AG04450 (cell line): ENCODE results near the gene SH3TC1. TPM values are rescaled to one million over a fixed set of nuclear protein-coding genes. Genes with fewer than 3 reads are reported as not detected.
A peak's percentile ranks its signal among the peaks of the same experiment; 100 is the strongest.

Source experiments
- CTCF ChIA-PET: fragments of 300-600, 350-600 bp; formaldehyde crosslinking; extraction: SDS; loops from one replicate; lab custom pipeline; 2022; ENCODE audit warnings: antibody characterized with exemption, inconsistent platforms; lab: Charles Lee
- POLR2A ChIA-PET: fragments of 350-600 bp; formaldehyde crosslinking; extraction: SDS; loops from one replicate; lab custom pipeline; 2021; ENCODE audit warnings: antibody characterized with exemption, inconsistent platforms; lab: Yijun Ruan, JAX
- DNase-seq: peaks from one replicate; pipeline ENCODE4 v3.0.0-alpha.2; 2011; ENCODE audit warnings: low read depth, low spot score
- H3K27ac ChIP-seq: one replicate; pipeline ENCODE4 v1.5.1; 2012; ENCODE audit warnings: low read depth, low read length, control low read depth
- H3K27me3 ChIP-seq: one replicate; pipeline ENCODE4 v1.6.0; 2012; ENCODE audit warnings: low read length; ENCODE audit not compliant: control insufficient read depth, insufficient read depth
- H3K4me3 ChIP-seq: 2 replicates; pipeline ENCODE4 v1.5.1; 2011; ENCODE audit warnings: mild to moderate bottlenecking, low read depth, low read length, control low read depth
- H3K9me3 ChIP-seq: 2 replicates; pipeline ENCODE4 v1.5.1; 2012; ENCODE audit warnings: low read length; ENCODE audit not compliant: control insufficient read depth, insufficient read depth
- CTCF ChIP-seq: IDR thresholded peaks from 2 replicates; pipeline ENCODE4 v1.5.1; 2011; ENCODE audit warnings: low read depth, low read length, control low read depth, inconsistent platforms
- polyA plus RNA-seq: library from polyadenylated mRNA; depleted of rRNA; stranded (reverse); fragments of >200 nt; gene quantifications from 2 replicates; pipeline ENCODE4 v1.2.3, GENCODE V29; 2011

Gene SH3TC1
- polyA plus RNA-seq, 1 experiment: 0.98 TPM

DNA sequence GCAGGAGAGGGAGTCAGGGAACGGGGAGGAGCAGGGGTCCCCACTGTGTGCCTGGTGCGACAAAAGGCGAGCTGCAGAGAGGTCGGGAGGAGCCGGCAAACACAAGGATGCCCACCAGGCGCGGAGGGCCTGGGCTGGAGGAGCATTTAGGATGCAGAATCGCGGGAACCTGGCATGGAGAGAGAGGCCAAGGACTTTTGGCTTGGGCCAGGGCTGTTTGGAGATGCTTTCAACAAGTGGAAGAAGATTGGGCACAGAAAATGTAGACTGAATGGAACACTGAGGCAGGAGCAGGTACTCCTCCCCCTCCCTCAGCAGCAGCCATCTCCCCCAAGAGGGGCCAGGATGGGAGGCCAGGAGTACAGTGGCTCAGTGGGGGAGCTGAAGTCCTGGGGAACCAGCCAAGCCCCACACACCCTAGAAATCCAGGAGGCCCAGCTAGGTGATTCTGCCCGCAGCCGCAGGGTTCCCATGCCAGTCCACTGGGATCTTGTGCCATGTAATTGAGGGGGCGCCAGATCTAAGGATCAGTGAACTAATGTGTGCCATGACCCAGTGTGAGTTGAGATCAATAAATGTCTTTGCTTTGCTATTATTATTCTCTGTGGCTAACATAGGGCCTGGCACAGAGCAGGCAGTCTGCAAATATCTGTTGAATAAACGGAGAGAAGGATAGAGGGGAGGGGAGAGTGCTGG is 39.4 kb upstream of the SH3TC1 start:
- ChIA-PET CTCF (interaction anchor here (2.2 kb wide), 1 partner anchor 17 kb away, joined by 8 read pairs; no protein-coding TSS in a partner anchor), POLR2A (no interaction called here)
- DNase-seq: no peak
- Histone ChIP-seq H3K27me3 (peaks cover 46% of the 10 kb centered on the region), H3K9me3 (peaks cover 4% of the 10 kb centered on the region; the same call in 1 of the 2 replicates), H3K27ac (no peak overlapping the region), H3K4me3 (peak overlapping the region; percentile 95)
- no peak for TF ChIP-seq CTCF

GRCh38 chr4:8160233-8160560 is 38.9 kb upstream of the SH3TC1 start:
- H3K27me3 ChIP-seq: peaks cover 49% of the 10 kb centered on the region
- H3K27ac ChIP-seq: no peak overlapping the region
- no peak for DNase-seq
- peaks cover 4% of the 10 kb centered on the region; the same call in 1 of the 2 replicates for H3K9me3 ChIP-seq
- ChIA-PET CTCF (interaction anchor here (2.2 kb wide), 1 partner anchor 16 kb away, joined by 8 read pairs; no protein-coding TSS in a partner anchor), POLR2A (no interaction called here)
- no peak for TF ChIP-seq CTCF
- no peak overlapping the region for H3K4me3 ChIP-seq

GRCh38 chr4:8160572-8160971 is 38.5 kb upstream of the SH3TC1 start:
- Histone ChIP-seq H3K27ac (no peak overlapping the region), H3K4me3 (no peak overlapping the region), H3K27me3 (peaks cover 50% of the 10 kb centered on the region), H3K9me3 (peaks cover 4% of the 10 kb centered on the region; the same call in 1 of the 2 replicates)
- no peak for DNase-seq
- ChIA-PET CTCF (no interaction called here), POLR2A (no interaction called here)
- TF ChIP-seq CTCF: no peak

DNA sequence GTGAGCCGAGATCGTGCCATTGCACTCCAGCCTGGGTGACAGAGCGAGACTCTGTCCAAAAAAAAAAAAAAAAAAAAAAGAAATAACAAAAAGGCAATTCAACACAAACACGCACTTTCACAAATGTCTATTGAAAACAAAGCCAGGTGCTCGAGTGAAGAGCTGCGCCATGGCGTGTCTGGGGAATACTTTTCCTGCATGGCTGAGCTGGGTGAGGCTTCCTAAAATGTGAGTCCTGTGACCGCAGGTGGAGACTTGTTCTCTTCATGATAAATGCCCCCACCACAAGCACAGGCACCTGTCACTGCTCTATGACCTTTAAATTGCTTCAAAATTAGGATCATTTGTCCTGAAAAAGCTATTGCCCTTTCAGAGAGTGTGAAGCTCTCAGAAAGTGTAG is 36.5 kb upstream of the SH3TC1 start:
- ChIA-PET POLR2A (no interaction called here), CTCF (no interaction called here)
- no peak for TF ChIP-seq CTCF
- Histone ChIP-seq H3K9me3 (peaks cover 3% of the 10 kb centered on the region; the same call in 1 of the 2 replicates), H3K4me3 (no peak overlapping the region), H3K27me3 (peaks cover 39% of the 10 kb centered on the region), H3K27ac (no peak overlapping the region)
- no peak for DNase-seq

DNA sequence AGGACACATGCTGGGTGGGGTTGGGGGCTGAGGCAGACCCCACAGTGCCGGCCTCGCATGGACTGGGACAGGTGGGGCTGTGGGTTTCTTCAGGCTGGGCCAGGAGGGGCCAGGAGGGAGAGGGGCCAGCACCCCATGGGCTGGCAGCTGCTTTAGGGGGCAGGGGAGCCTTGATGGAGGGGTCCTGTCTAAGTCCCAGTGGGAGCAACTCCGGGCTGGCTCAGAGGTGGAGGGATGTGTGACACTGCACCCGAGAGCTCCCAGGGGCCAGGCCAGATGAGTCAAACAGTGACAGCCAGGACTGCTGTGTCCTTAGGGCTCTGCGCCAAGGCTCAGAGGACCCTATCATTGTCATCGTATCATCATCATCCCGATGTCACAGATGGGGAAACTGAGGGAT is 36.1 kb upstream of the SH3TC1 start:
- no peak for DNase-seq
- H3K27ac ChIP-seq: no peak overlapping the region
- no peak for TF ChIP-seq CTCF
- peaks cover 35% of the 10 kb centered on the region for H3K27me3 ChIP-seq
- no peak overlapping the region for H3K4me3 ChIP-seq
- CTCF ChIA-PET: no interaction called here
- POLR2A ChIA-PET: no interaction called here
- peaks cover 4% of the 10 kb centered on the region for H3K9me3 ChIP-seq
